Measurements from ENCODE around the gene ESRRG.

The ESRRG gene

DNA sequence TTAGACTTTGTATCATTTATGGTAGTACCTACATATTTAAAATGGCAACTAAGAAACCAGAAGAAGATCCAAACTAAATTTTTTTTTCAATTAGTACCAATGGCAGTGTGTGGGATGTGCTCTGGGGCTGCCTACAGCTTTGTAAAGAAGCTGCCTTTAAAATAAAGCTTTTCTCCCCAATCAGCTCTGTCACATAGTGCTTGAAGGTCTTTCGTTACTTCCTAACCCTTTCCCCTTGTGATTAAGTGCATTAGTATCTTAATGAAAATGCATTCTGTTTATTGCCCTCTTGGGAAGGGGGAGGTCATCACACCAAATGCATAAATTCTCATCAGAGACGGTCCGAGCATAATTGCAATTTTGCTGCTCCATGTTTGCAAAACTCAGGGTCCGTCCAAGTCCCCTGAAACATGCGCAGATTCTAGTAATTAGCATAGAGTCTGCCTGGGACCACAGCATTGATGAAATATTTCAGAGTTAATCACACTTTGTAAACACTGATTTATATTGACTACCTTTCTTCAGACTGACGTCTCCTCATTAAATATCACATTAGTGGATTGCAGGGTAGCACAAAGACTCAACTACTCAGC is 71.3 kb downstream of the ESRRG start:
- TF ChIP-seq, protein P1, sequence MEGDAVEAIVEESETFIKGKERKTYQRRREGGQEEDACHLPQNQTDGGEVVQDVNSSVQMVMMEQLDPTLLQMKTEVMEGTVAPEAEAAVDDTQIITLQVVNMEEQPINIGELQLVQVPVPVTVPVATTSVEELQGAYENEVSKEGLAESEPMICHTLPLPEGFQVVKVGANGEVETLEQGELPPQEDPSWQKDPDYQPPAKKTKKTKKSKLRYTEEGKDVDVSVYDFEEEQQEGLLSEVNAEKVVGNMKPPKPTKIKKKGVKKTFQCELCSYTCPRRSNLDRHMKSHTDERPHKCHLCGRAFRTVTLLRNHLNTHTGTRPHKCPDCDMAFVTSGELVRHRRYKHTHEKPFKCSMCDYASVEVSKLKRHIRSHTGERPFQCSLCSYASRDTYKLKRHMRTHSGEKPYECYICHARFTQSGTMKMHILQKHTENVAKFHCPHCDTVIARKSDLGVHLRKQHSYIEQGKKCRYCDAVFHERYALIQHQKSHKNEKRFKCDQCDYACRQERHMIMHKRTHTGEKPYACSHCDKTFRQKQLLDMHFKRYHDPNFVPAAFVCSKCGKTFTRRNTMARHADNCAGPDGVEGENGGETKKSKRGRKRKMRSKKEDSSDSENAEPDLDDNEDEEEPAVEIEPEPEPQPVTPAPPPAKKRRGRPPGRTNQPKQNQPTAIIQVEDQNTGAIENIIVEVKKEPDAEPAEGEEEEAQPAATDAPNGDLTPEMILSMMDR (IDR thresholded peaks at IDR 0.05; ENCODE audit: low read depth, low read length, missing control alignments) = no peak
- in situ Hi-C loops (cut with HindIII; ENCODE audit: low sequenced_read_pairs) = no loop called here
- no peak for DNase-seq (ENCODE audit: low read depth)

DNA sequence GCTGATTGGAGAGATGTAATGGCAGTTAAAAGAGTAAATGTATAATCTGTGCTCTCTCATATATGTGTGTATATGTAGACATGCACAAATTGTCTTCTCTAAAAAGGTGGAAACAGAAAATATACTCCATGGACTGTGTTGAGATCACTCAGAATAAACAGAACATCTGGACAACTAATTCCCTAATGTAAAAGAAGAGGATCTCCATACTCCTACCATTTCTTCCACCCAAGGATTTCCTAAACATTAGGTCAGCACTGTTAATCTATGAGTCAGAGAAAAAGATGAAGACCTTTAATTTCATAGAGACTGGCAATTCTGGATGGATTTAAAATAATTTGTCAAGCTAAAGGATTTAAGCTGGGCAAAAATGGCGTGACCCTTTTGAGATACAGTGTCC is 80.1 kb downstream of the ESRRG start:
- no peak for DNase-seq (ENCODE audit: low read depth)
- TF ChIP-seq, protein P1 (IDR thresholded peaks at IDR 0.05; ENCODE audit: low read depth, low read length, missing control alignments) = no peak
- no peak overlapping the region for H3K4me3 ChIP-seq (ENCODE audit: low read depth, low read length)
- in situ Hi-C loops (cut with HindIII; ENCODE audit: low sequenced_read_pairs) = no loop called here

More for the DNA sequence above, 71.3 kb downstream of the ESRRG start:
- no peak overlapping the region for H3K4me3 ChIP-seq (ENCODE audit: low read depth, low read length)

- TF ChIP-seq, protein P1 (IDR thresholded peaks at IDR 0.05; ENCODE audit: low read depth, low read length, missing control alignments) = no peak
- in situ Hi-C loops (cut with HindIII; ENCODE audit: low sequenced_read_pairs) = no loop called here
- H3K4me3 ChIP-seq (ENCODE audit: low read depth, low read length) = no peak overlapping the region
- DNase-seq (ENCODE audit: low read depth) = no peak
Measured at GRCh38 chr1:216641669-216642460, 81.4 kb downstream of the ESRRG start.

GRCh38 chr1:216640100-216640499 is 83.1 kb downstream of the ESRRG start:
- TF ChIP-seq, protein P1 (IDR thresholded peaks at IDR 0.05; ENCODE audit: low read depth, low read length, missing control alignments) = no peak
- in situ Hi-C loops (cut with HindIII; ENCODE audit: low sequenced_read_pairs) = no loop called here
- no peak for DNase-seq (ENCODE audit: low read depth)
- no peak overlapping the region for H3K4me3 ChIP-seq (ENCODE audit: low read depth, low read length)

- TF ChIP-seq, protein P1 (IDR thresholded peaks at IDR 0.05; ENCODE audit: low read depth, low read length, missing control alignments) = no peak
- H3K4me3 ChIP-seq (ENCODE audit: low read depth, low read length) = no peak overlapping the region
- no peak for DNase-seq (ENCODE audit: low read depth)
- in situ Hi-C loops (cut with HindIII; ENCODE audit: low sequenced_read_pairs) = no loop called here
Measured at GRCh38 chr1:216632980-216633379, 90.2 kb downstream of the ESRRG start.

DNA sequence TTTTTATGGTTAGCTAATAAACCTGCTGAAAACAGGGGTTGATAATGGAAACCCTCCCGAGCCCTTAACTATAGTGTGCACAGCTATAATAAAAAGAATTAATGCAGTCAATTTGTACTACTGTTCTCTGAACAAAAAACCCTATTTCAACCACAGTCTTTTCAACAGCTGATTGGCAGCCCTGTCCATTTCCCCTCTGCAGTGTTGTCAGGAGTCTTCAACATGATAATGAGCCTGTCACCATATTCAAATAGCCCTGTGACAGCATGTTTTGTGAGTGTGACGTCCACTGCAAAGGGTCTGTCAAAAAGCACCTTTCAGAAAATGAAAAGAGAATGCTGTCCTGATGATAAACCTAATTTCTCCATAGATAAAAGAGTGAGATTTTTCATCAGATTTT is 92.7 kb downstream of the ESRRG start:
- no peak for DNase-seq (ENCODE audit: low read depth)
- no peak overlapping the region for H3K4me3 ChIP-seq (ENCODE audit: low read depth, low read length)
- TF ChIP-seq, protein P1 (IDR thresholded peaks at IDR 0.05; ENCODE audit: low read depth, low read length, missing control alignments) = no peak
- in situ Hi-C loops (cut with HindIII; ENCODE audit: low sequenced_read_pairs) = no loop called here

Measured in astrocyte of the cerebellum (primary cell).